GM23338 (cell line): ENCODE results near the gene SH3TC2. TPM values are rescaled to one million over a fixed set of nuclear protein-coding genes. Genes with fewer than 3 reads are reported as not detected.

ENCODE experiments used
- ATAC-seq: fragments of 200-7000 bp; cut with Tn5 transposase; 3 replicates; pipeline ENCODE4 v1.9.1; 2020
- DNase-seq: peaks from one replicate; pipeline ENCODE4 v3.0.0-alpha.2; 2015; ENCODE audit warnings: low spot score
- H2AFZ ChIP-seq: fragments of 200-600 bp; sonication (generic); 2 replicates; pipeline ENCODE4 v1.8.0; 2016; ENCODE audit warnings: antibody characterized with exemption, mild to moderate bottlenecking, moderate library complexity
- H3F3A ChIP-seq: fragments of 200-600 bp; sonication (generic); replicated peaks from 2 replicates; pipeline ENCODE4 v1.8.0; 2017; ENCODE audit warnings: antibody characterized with exemption, mixed run types, low read depth
- H3K27ac ChIP-seq: fragments of 200-600 bp; sonication (generic); 2 replicates; pipeline ENCODE4 v1.6.1; 2016; ENCODE audit warnings: low read depth
- H3K27me3 ChIP-seq: fragments of 200-600 bp; sonication (generic); 2 replicates; pipeline ENCODE4 v1.8.0; 2016; ENCODE audit warnings: mild to moderate bottlenecking, mixed run types, moderate library complexity; ENCODE audit not compliant: insufficient read depth
- H3K36me3 ChIP-seq: fragments of 200-600 bp; sonication (generic); 2 replicates; pipeline ENCODE4 v1.8.0; 2016; ENCODE audit warnings: mild to moderate bottlenecking; ENCODE audit not compliant: insufficient read depth
- H3K4me1 ChIP-seq: fragments of 200-600 bp; sonication (generic); 2 replicates; pipeline ENCODE4 v1.8.0; 2016; ENCODE audit warnings: mild to moderate bottlenecking, moderate library complexity; ENCODE audit not compliant: insufficient read depth
- H3K4me2 ChIP-seq: fragments of 200-600 bp; sonication (generic); 2 replicates; pipeline ENCODE4 v1.7.1; 2017; ENCODE audit warnings: mixed run types
- H3K4me3 ChIP-seq: fragments of 200-600 bp; sonication (generic); 2 replicates; pipeline ENCODE4 v1.6.1; 2016; ENCODE audit warnings: mixed run types
- H3K79me2 ChIP-seq: fragments of 200-600 bp; sonication (generic); replicated peaks from 2 replicates; pipeline ENCODE4 v1.8.0; 2017; ENCODE audit warnings: mild to moderate bottlenecking; ENCODE audit not compliant: insufficient read depth
- H3K9me2 ChIP-seq: fragments of 200-600 bp; sonication (generic); 2 replicates; pipeline ENCODE4 v1.8.0; 2017; ENCODE audit not compliant: insufficient read depth
- H4K20me1 ChIP-seq: fragments of 200-600 bp; sonication (generic); replicated peaks from 2 replicates; pipeline ENCODE4 v1.8.0; 2017; ENCODE audit warnings: mild to moderate bottlenecking; ENCODE audit not compliant: insufficient read depth
- H3K27ac Mint-ChIP-seq: 2 replicates; pipeline ENCODE4 v1.8.0; 2020; ENCODE audit warnings: inconsistent platforms, mild to moderate bottlenecking, moderate library complexity, mixed read lengths
- H3K27me3 Mint-ChIP-seq: 3 replicates; pipeline ENCODE4 v1.8.0; 2022; ENCODE audit warnings: low read depth, mild to moderate bottlenecking, moderate library complexity, mixed read lengths, inconsistent platforms; ENCODE audit not compliant: insufficient read depth, poor library complexity
- H3K36me3 Mint-ChIP-seq: 3 replicates; pipeline ENCODE4 v1.8.0; 2021; ENCODE audit warnings: low read depth, mild to moderate bottlenecking, inconsistent platforms, moderate library complexity, mixed read lengths
- H3K4me1 Mint-ChIP-seq: 3 replicates; pipeline ENCODE4 v1.8.0; 2020; ENCODE audit warnings: mild to moderate bottlenecking, inconsistent platforms, mixed read lengths
- H3K4me3 Mint-ChIP-seq: 3 replicates; pipeline ENCODE4 v1.8.0; 2021; ENCODE audit warnings: moderate library complexity, mild to moderate bottlenecking, inconsistent platforms, mixed read lengths
- H3K9me3 Mint-ChIP-seq: 3 replicates; pipeline ENCODE4 v1.8.0; 2020; ENCODE audit warnings: moderate library complexity, mild to moderate bottlenecking, inconsistent platforms, mixed read lengths
- CREB1 ChIP-seq: fragments of 250-450 bp; sonication (Bioruptor Pico); IDR thresholded peaks from 2 replicates; pipeline ENCODE4 v1.5.0; 2020; ENCODE audit warnings: low read depth, mild to moderate bottlenecking, moderate library complexity
- EZH2 ChIP-seq: fragments of 200-600 bp; sonication (generic); IDR thresholded peaks from one replicate; pipeline ENCODE4 v1.8.0; 2017; ENCODE audit warnings: antibody characterized with exemption, mild to moderate bottlenecking, low read depth; ENCODE audit not compliant: unreplicated experiment
- EZH2phosphoT487 ChIP-seq: fragments of 200-600 bp; sonication (generic); IDR thresholded peaks from one replicate; pipeline ENCODE4 v1.8.1; 2018; ENCODE audit warnings: antibody characterized with exemption; ENCODE audit not compliant: unreplicated experiment
- JUNB ChIP-seq: IDR thresholded peaks from one replicate; pipeline ENCODE4 v1.6.1; 2016; ENCODE audit warnings: antibody characterized with exemption; ENCODE audit not compliant: unreplicated experiment
- NANOG ChIP-seq: IDR thresholded peaks from 2 replicates; pipeline ENCODE4 v1.6.1; 2016; ENCODE audit warnings: antibody characterized with exemption, borderline replicate concordance
- POLR2AphosphoS5 ChIP-seq: IDR thresholded peaks from 2 replicates; pipeline ENCODE4 v1.6.1; 2016; ENCODE audit warnings: antibody characterized with exemption, low read depth
- STAT1 ChIP-seq: IDR thresholded peaks from one replicate; pipeline ENCODE4 v1.6.1; 2016; ENCODE audit warnings: antibody characterized with exemption; ENCODE audit not compliant: unreplicated experiment
- ZNF114 ChIP-seq: fragments of 250-450 bp; sonication (Bioruptor Pico); IDR thresholded peaks from 2 replicates; pipeline ENCODE4 v1.5.0; 2020; ENCODE audit warnings: mild to moderate bottlenecking, moderate library complexity
- ZNF331 ChIP-seq: fragments of 250-450 bp; sonication (Bioruptor Pico); IDR thresholded peaks from 2 replicates; pipeline ENCODE4 v1.5.0; 2020; ENCODE audit warnings: low read depth, mild to moderate bottlenecking, moderate library complexity
- polyA plus RNA-seq: library from polyadenylated mRNA; unstranded; fragments of >200 nt; fragmentation: Nextera tagmentation; extraction: Ambion mirVana; gene quantifications from 2 replicates; pipeline ENCODE4 v1.2.1, GENCODE V29; 2016
- total RNA-seq: library from RNA; depleted of rRNA; stranded (reverse); fragments of >200 nt; shearing (Covaris generic); gene quantifications from 2 replicates; pipeline ENCODE4 v1.2.3, GENCODE V29; 2014
- TF ChIP-seq, protein P1 (sequence below), 2 experiments: fragments of 200-600 bp in 1 of 2; sonication (generic) in 1 of 2; conservative IDR thresholded peaks; 2 replicates each; pipeline versions ENCODE4 v1.5.1 to v1.6.1; 2016 to 2017; ENCODE audit warnings: antibody characterized with exemption in 2 of 2, low read depth in 2 of 2, mild to moderate bottlenecking in 2 of 2, moderate library complexity in 1 of 2
- TF ChIP-seq, protein P2 (sequence below): IDR thresholded peaks from one replicate; pipeline ENCODE4 v1.6.1; 2018; ENCODE audit warnings: antibody characterized with exemption; ENCODE audit not compliant: unreplicated experiment
- TF ChIP-seq, protein P3 (sequence below): IDR thresholded peaks from 2 replicates; pipeline ENCODE4 v1.6.1; 2016; ENCODE audit warnings: antibody characterized with exemption
- TF ChIP-seq, protein P4 (sequence below): fragments of 250-450 bp; sonication (Bioruptor Pico); IDR thresholded peaks from 2 replicates; pipeline ENCODE4 v1.5.0; 2020; ENCODE audit warnings: mild to moderate bottlenecking, moderate library complexity

Gene SH3TC2
- total and polyA plus RNA-seq, 2 experiments from 2014 or later, result 0.10 to 0.17 TPM

DNA sequence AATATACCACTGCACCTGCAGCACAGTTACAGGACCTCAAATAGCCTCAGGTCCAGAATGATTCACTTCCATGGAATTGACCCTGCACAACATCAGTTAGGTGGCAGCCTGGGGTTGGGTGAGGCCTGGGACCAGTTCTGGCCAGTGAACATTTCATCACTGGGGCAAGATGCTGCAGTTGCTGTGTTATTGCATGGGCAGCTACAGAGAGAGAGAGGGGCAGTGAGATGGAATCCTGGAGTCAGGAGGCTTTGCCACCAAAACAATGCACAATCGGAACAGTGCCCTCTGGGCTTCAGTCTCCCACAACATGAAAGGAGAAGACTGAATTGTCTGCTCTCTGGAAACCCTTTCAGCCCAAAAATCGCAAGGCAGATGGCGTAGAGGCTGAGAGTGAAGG lies 51.8 kb downstream of the SH3TC2 start:
- TF ChIP-seq ZNF331, result no peak
- TF ChIP-seq EZH2phosphoT487, result no peak
- TF ChIP-seq, protein P1, sequence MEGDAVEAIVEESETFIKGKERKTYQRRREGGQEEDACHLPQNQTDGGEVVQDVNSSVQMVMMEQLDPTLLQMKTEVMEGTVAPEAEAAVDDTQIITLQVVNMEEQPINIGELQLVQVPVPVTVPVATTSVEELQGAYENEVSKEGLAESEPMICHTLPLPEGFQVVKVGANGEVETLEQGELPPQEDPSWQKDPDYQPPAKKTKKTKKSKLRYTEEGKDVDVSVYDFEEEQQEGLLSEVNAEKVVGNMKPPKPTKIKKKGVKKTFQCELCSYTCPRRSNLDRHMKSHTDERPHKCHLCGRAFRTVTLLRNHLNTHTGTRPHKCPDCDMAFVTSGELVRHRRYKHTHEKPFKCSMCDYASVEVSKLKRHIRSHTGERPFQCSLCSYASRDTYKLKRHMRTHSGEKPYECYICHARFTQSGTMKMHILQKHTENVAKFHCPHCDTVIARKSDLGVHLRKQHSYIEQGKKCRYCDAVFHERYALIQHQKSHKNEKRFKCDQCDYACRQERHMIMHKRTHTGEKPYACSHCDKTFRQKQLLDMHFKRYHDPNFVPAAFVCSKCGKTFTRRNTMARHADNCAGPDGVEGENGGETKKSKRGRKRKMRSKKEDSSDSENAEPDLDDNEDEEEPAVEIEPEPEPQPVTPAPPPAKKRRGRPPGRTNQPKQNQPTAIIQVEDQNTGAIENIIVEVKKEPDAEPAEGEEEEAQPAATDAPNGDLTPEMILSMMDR (conservative IDR thresholded peaks at IDR 0.05; ENCODE audit: low read depth in 2 of 2), result no peak
- TF ChIP-seq, protein P2, sequence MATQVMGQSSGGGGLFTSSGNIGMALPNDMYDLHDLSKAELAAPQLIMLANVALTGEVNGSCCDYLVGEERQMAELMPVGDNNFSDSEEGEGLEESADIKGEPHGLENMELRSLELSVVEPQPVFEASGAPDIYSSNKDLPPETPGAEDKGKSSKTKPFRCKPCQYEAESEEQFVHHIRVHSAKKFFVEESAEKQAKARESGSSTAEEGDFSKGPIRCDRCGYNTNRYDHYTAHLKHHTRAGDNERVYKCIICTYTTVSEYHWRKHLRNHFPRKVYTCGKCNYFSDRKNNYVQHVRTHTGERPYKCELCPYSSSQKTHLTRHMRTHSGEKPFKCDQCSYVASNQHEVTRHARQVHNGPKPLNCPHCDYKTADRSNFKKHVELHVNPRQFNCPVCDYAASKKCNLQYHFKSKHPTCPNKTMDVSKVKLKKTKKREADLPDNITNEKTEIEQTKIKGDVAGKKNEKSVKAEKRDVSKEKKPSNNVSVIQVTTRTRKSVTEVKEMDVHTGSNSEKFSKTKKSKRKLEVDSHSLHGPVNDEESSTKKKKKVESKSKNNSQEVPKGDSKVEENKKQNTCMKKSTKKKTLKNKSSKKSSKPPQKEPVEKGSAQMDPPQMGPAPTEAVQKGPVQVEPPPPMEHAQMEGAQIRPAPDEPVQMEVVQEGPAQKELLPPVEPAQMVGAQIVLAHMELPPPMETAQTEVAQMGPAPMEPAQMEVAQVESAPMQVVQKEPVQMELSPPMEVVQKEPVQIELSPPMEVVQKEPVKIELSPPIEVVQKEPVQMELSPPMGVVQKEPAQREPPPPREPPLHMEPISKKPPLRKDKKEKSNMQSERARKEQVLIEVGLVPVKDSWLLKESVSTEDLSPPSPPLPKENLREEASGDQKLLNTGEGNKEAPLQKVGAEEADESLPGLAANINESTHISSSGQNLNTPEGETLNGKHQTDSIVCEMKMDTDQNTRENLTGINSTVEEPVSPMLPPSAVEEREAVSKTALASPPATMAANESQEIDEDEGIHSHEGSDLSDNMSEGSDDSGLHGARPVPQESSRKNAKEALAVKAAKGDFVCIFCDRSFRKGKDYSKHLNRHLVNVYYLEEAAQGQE, result no peak
- no peak for TF ChIP-seq JUNB
- no peak for TF ChIP-seq EZH2
- no peak for TF ChIP-seq POLR2AphosphoS5
- no peak for TF ChIP-seq STAT1
- TF ChIP-seq, protein P3, sequence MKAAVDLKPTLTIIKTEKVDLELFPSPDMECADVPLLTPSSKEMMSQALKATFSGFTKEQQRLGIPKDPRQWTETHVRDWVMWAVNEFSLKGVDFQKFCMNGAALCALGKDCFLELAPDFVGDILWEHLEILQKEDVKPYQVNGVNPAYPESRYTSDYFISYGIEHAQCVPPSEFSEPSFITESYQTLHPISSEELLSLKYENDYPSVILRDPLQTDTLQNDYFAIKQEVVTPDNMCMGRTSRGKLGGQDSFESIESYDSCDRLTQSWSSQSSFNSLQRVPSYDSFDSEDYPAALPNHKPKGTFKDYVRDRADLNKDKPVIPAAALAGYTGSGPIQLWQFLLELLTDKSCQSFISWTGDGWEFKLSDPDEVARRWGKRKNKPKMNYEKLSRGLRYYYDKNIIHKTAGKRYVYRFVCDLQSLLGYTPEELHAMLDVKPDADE, result no peak
- TF ChIP-seq ZNF114, result no peak
- TF ChIP-seq CREB1 (CRISPR knock-in tag), result no peak
- TF ChIP-seq NANOG, result no peak
- TF ChIP-seq, protein P4, sequence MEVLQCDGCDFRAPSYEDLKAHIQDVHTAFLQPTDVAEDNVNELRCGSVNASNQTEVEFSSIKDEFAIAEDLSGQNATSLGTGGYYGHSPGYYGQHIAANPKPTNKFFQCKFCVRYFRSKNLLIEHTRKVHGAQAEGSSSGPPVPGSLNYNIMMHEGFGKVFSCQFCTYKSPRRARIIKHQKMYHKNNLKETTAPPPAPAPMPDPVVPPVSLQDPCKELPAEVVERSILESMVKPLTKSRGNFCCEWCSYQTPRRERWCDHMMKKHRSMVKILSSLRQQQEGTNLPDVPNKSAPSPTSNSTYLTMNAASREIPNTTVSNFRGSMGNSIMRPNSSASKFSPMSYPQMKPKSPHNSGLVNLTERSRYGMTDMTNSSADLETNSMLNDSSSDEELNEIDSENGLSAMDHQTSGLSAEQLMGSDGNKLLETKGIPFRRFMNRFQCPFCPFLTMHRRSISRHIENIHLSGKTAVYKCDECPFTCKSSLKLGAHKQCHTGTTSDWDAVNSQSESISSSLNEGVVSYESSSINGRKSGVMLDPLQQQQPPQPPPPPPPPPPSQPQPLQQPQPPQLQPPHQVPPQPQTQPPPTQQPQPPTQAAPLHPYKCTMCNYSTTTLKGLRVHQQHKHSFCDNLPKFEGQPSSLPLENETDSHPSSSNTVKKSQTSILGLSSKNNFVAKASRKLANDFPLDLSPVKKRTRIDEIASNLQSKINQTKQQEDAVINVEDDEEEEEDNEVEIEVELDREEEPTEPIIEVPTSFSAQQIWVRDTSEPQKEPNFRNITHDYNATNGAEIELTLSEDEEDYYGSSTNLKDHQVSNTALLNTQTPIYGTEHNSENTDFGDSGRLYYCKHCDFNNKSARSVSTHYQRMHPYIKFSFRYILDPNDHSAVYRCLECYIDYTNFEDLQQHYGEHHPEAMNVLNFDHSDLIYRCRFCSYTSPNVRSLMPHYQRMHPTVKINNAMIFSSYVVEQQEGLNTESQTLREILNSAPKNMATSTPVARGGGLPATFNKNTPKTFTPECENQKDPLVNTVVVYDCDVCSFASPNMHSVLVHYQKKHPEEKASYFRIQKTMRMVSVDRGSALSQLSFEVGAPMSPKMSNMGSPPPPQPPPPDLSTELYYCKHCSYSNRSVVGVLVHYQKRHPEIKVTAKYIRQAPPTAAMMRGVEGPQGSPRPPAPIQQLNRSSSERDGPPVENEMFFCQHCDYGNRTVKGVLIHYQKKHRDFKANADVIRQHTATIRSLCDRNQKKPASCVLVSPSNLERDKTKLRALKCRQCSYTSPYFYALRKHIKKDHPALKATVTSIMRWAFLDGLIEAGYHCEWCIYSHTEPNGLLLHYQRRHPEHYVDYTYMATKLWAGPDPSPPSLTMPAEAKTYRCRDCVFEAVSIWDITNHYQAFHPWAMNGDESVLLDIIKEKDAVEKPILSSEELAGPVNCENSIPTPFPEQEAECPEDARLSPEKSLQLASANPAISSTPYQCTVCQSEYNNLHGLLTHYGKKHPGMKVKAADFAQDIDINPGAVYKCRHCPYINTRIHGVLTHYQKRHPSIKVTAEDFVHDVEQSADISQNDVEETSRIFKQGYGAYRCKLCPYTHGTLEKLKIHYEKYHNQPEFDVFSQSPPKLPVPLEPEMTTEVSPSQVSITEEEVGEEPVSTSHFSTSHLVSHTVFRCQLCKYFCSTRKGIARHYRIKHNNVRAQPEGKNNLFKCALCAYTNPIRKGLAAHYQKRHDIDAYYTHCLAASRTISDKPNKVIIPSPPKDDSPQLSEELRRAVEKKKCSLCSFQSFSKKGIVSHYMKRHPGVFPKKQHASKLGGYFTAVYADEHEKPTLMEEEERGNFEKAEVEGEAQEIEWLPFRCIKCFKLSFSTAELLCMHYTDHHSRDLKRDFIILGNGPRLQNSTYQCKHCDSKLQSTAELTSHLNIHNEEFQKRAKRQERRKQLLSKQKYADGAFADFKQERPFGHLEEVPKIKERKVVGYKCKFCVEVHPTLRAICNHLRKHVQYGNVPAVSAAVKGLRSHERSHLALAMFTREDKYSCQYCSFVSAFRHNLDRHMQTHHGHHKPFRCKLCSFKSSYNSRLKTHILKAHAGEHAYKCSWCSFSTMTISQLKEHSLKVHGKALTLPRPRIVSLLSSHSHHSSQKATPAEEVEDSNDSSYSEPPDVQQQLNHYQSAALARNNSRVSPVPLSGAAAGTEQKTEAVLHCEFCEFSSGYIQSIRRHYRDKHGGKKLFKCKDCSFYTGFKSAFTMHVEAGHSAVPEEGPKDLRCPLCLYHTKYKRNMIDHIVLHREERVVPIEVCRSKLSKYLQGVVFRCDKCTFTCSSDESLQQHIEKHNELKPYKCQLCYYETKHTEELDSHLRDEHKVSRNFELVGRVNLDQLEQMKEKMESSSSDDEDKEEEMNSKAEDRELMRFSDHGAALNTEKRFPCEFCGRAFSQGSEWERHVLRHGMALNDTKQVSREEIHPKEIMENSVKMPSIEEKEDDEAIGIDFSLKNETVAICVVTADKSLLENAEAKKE (CRISPR knock-in tag), result no peak

More for the DNA sequence above, 51.8 kb downstream of the SH3TC2 start:
- Histone ChIP-seq H2AFZ (peak overlapping the region; percentile 52; the same call in 1 of the 2 replicates), H3F3A (no peaks in the 10 kb centered on the region), H3K36me3 (no peaks in the 10 kb centered on the region), H4K20me1 (no peaks in the 10 kb centered on the region), H3K9me2 (no peaks in the 10 kb centered on the region), H3K4me3 (no peak overlapping the region), H3K27ac (no peak overlapping the region), H3K4me2 (no peak overlapping the region), H3K4me1 (no peaks in the 10 kb centered on the region), H3K27me3 (no peaks in the 10 kb centered on the region), H3K79me2 (no peaks in the 10 kb centered on the region)
- no peaks in the 10 kb centered on the region for H3K9me3 Mint-ChIP-seq
- H3K27ac Mint-ChIP-seq, result no peak overlapping the region
- no peak for ATAC-seq
- DNase-seq, result no peak
- H3K4me3 Mint-ChIP-seq, result no peak overlapping the region
- H3K27me3 Mint-ChIP-seq, result peaks cover 2% of the 10 kb centered on the region
- H3K4me1 Mint-ChIP-seq, result no peaks in the 10 kb centered on the region
- H3K36me3 Mint-ChIP-seq, result no peaks in the 10 kb centered on the region
